Liver (tissue), 9 donors: Measurements from ENCODE around the gene NCR2. TPM values are rescaled to one million over a fixed set of nuclear protein-coding genes. Genes with fewer than 3 reads are reported as not detected.

ENCODE experiments used
- DNase-seq: peaks from one replicate; pipeline ENCODE4 v3.0.0-alpha.2; 2017; ENCODE audit warnings: low spot score
- H3K27ac ChIP-seq, 2 donors: one replicate each; pipeline ENCODE4 v1.7.0; 2013; ENCODE audit warnings: inconsistent platforms in 2 of 2, low read length in 2 of 2, control low read depth in 1 of 2, low read depth in 1 of 2, mild to moderate bottlenecking in 1 of 2
- H3K27me3 ChIP-seq, 4 donors: one replicate each; pipeline versions ENCODE4 v1.6.1 to v1.7.0; 2013; ENCODE audit warnings: low read length in 3 of 4, inconsistent platforms in 1 of 4, mild to moderate bottlenecking in 1 of 4, moderate library complexity in 1 of 4; ENCODE audit not compliant: control insufficient read depth in 4 of 4, insufficient read depth in 4 of 4
- H3K36me3 ChIP-seq, 4 donors: one replicate each; pipeline versions ENCODE4 v1.6.1 to v1.7.0; 2013; ENCODE audit warnings: low read length in 3 of 4, mild to moderate bottlenecking in 3 of 4, low read depth in 1 of 4, moderate library complexity in 1 of 4; ENCODE audit not compliant: control insufficient read depth in 4 of 4, insufficient read depth in 3 of 4
- H3K4me1 ChIP-seq, 4 donors: one replicate each; pipeline versions ENCODE4 v1.6.1 to v1.7.0; 2013; ENCODE audit warnings: low read length in 3 of 4, mild to moderate bottlenecking in 3 of 4, moderate library complexity in 1 of 4; ENCODE audit not compliant: control insufficient read depth in 4 of 4, insufficient read depth in 4 of 4
- H3K4me3 ChIP-seq, 3 donors: one replicate each; pipeline versions ENCODE4 v1.6.1 to v1.7.0; 2013; ENCODE audit warnings: low read length in 3 of 3, control low read depth in 1 of 3, low read depth in 1 of 3, mild to moderate bottlenecking in 1 of 3
- H3K9ac ChIP-seq, 2 donors: one replicate each; pipeline ENCODE4 v1.7.0; 2013; ENCODE audit warnings: low read length in 2 of 2, mild to moderate bottlenecking in 2 of 2, moderate library complexity in 2 of 2, control low read depth in 1 of 2, low read depth in 1 of 2
- H3K9me3 ChIP-seq, 4 donors: one replicate each; pipeline versions ENCODE4 v1.6.1 to v1.7.0; 2013; ENCODE audit warnings: low read length in 3 of 4; ENCODE audit not compliant: control insufficient read depth in 4 of 4
- ATF3 ChIP-seq: IDR thresholded peaks from 2 replicates; pipeline ENCODE4 v1.6.1; 2016; ENCODE audit warnings: antibody characterized with exemption
- CTCF ChIP-seq: fragments of 150-350 bp; IDR thresholded peaks from 2 replicates; pipeline ENCODE4 v1.5.1; 2017; ENCODE audit warnings: improper control_type of control experiment, low read depth, low read length; ENCODE audit not compliant: missing input control
- EGR1 ChIP-seq, 2 donors: IDR thresholded peaks; 2 replicates each; pipeline ENCODE4 v1.6.1; 2016 to 2018; ENCODE audit warnings: antibody characterized with exemption in 2 of 2, low read depth in 2 of 2
- FOXA1 ChIP-seq: IDR thresholded peaks from 2 replicates; pipeline ENCODE4 v1.6.1; 2016; ENCODE audit warnings: antibody characterized with exemption
- FOXA2 ChIP-seq: IDR thresholded peaks from 2 replicates; pipeline ENCODE4 v1.6.1; 2016; ENCODE audit warnings: antibody characterized with exemption
- GABPA ChIP-seq, 2 donors: IDR thresholded peaks in 1 of 2; conservative IDR thresholded peaks in 1 of 2; 2 replicates each; pipeline ENCODE4 v1.6.1; 2016; ENCODE audit warnings: antibody characterized with exemption in 2 of 2, mild to moderate bottlenecking in 1 of 2, moderate library complexity in 1 of 2
- HNF4A ChIP-seq, 2 donors: conservative IDR thresholded peaks; 2 replicates each; pipeline ENCODE4 v1.6.1; 2016; ENCODE audit warnings: antibody characterized with exemption in 2 of 2, mild to moderate bottlenecking in 2 of 2
- HNF4G ChIP-seq: IDR thresholded peaks from 2 replicates; pipeline ENCODE4 v1.6.1; 2016; ENCODE audit warnings: antibody characterized with exemption
- JUND ChIP-seq, 2 donors: IDR thresholded peaks; 2 replicates each; pipeline ENCODE4 v1.6.1; 2016; ENCODE audit warnings: antibody characterized with exemption in 2 of 2
- MAX ChIP-seq: IDR thresholded peaks from 2 replicates; pipeline ENCODE4 v1.6.1; 2016; ENCODE audit warnings: antibody characterized with exemption
- NR2F2 ChIP-seq: IDR thresholded peaks from 2 replicates; pipeline ENCODE4 v1.6.1; 2016; ENCODE audit warnings: antibody characterized with exemption
- RAD21 ChIP-seq, 2 donors: IDR thresholded peaks; 2 replicates each; pipeline ENCODE4 v1.6.1; 2016; ENCODE audit warnings: antibody characterized with exemption in 2 of 2, mild to moderate bottlenecking in 2 of 2
- REST ChIP-seq: IDR thresholded peaks from 2 replicates; pipeline ENCODE4 v1.6.1; 2016; ENCODE audit warnings: antibody characterized with exemption, mild to moderate bottlenecking
- RXRA ChIP-seq, 2 donors: IDR thresholded peaks; 2 replicates each; pipeline ENCODE4 v1.6.1; 2017 to 2018; ENCODE audit warnings: antibody characterized with exemption in 2 of 2, mild to moderate bottlenecking in 1 of 2
- SP1 ChIP-seq: IDR thresholded peaks from 2 replicates; pipeline ENCODE4 v1.6.1; 2018; ENCODE audit warnings: antibody characterized with exemption, mild to moderate bottlenecking
- TAF1 ChIP-seq: conservative IDR thresholded peaks from 2 replicates; pipeline ENCODE4 v1.6.1; 2016; ENCODE audit warnings: antibody characterized with exemption, mild to moderate bottlenecking
- YY1 ChIP-seq: IDR thresholded peaks from 2 replicates; pipeline ENCODE4 v1.6.1; 2016; ENCODE audit warnings: antibody characterized with exemption, mild to moderate bottlenecking
- ZBTB33 ChIP-seq: IDR thresholded peaks from 2 replicates; pipeline ENCODE4 v1.6.1; 2016; ENCODE audit warnings: antibody characterized with exemption
- WGBS: extraction: QIAGEN DNeasy Blood & Tissue Kit; methylation state at CpG from one replicate; pipeline ENCODE4 v1.1.7; 2013; 5-methylcytosine and 5-hydroxymethylcytosine counted together
- polyA plus RNA-seq, 2 donors: library from polyadenylated mRNA; stranded (reverse) in 1 of 2; unstranded in 1 of 2; fragments of 200-250 nt in 1 of 2; fragments of >200 nt in 1 of 2; fragmentation: Nextera tagmentation in 1 of 2; extraction: Ambion mirVana in 1 of 2; gene quantifications; one replicate each; pipeline versions ENCODE4 v1.2.1 to v1.2.3, GENCODE V29; 2013 to 2015
- total RNA-seq, 2 donors: library from RNA; depleted of rRNA; stranded (reverse); fragments of >200 nt; gene quantifications; one replicate each; pipeline ENCODE4 v1.2.3, GENCODE V29; 2014
- donor health status: healthy.
- donor health status: healthy.
- donor health status: healthy.
- donor health status: healthy.
- donor health status: healthy.

NCR2 gene
- total and polyA plus RNA-seq, 4 donors, result not detected

GRCh38 chr6:41375598-41376151 is 40.3 kb downstream of the NCR2 start:
- Histone ChIP-seq H3K27me3 (peaks cover 7 to 20% (median 16%) of the 10 kb centered on the region in 4 donors), H3K4me1 (peaks cover 7 to 35% (median 24%) of the 10 kb centered on the region in 4 donors), H3K9ac (no peak overlapping the region), H3K9me3 (no peaks in the 10 kb centered on the region), H3K27ac (no peak overlapping the region), H3K4me3 (no peak overlapping the region), H3K36me3 (no peaks in the 10 kb centered on the region)
- no peak for DNase-seq
- 13% methylated on average over 30 of the region's 30 CpGs for WGBS
- TF ChIP-seq FOXA1 (no peak), HNF4A (conservative IDR thresholded peaks at IDR 0.05) (no peak), TAF1 (no peak), CTCF (no peak), FOXA2 (no peak), RXRA (IDR thresholded peaks at IDR 0.05) (no peak), EGR1 (IDR thresholded peaks at IDR 0.05; ENCODE audit: low read depth in 2 of 2) (no peak), SP1 (no peak), GABPA (IDR thresholded peaks at IDR 0.05 in 1 of 2, conservative IDR thresholded peaks at IDR 0.05 in 1 of 2) (no peak), JUND (IDR thresholded peaks at IDR 0.05) (no peak), NR2F2 (no peak), RAD21 (IDR thresholded peaks at IDR 0.05) (no peak), HNF4G (no peak), YY1 (no peak)

GRCh38 chr6:41376176-41376575 is 40.8 kb downstream of the NCR2 start:
- no peak for DNase-seq
- no peak overlapping the region for H3K4me3 ChIP-seq
- TF ChIP-seq FOXA1 (no peak), ZBTB33 (no peak), RAD21 (IDR thresholded peaks at IDR 0.05) (no peak), MAX (no peak), HNF4A (conservative IDR thresholded peaks at IDR 0.05) (no peak), REST (no peak), TAF1 (no peak), EGR1 (IDR thresholded peaks at IDR 0.05; ENCODE audit: low read depth in 2 of 2) (no peak), FOXA2 (no peak), ATF3 (no peak), NR2F2 (no peak), JUND (IDR thresholded peaks at IDR 0.05) (no peak), CTCF (no peak), RXRA (IDR thresholded peaks at IDR 0.05) (no peak), HNF4G (no peak)
- no peaks in the 10 kb centered on the region for H3K9me3 ChIP-seq
- peaks cover 7 to 17% (median 16%) of the 10 kb centered on the region in 4 donors for H3K27me3 ChIP-seq
- H3K4me1 ChIP-seq, result peaks cover 7 to 35% (median 24%) of the 10 kb centered on the region in 4 donors
- H3K9ac ChIP-seq, result no peak overlapping the region
- H3K27ac ChIP-seq, result no peak overlapping the region
- WGBS, result 48% methylated on average over 5 of the region's 5 CpGs
- H3K36me3 ChIP-seq, result no peaks in the 10 kb centered on the region
